ENCODE data around the gene PDE6A. TPM values are rescaled to one million over a fixed set of nuclear protein-coding genes. Genes with fewer than 3 reads are reported as not detected.

Gene PDE6A
- total and polyA plus RNA-seq, 9 of the 15 experiments (the other 6 are each of a cell fraction or from before 2014, with no cell fraction given) = 0.01 to 0.04 (median 0.01) TPM; not detected in 6

DNA sequence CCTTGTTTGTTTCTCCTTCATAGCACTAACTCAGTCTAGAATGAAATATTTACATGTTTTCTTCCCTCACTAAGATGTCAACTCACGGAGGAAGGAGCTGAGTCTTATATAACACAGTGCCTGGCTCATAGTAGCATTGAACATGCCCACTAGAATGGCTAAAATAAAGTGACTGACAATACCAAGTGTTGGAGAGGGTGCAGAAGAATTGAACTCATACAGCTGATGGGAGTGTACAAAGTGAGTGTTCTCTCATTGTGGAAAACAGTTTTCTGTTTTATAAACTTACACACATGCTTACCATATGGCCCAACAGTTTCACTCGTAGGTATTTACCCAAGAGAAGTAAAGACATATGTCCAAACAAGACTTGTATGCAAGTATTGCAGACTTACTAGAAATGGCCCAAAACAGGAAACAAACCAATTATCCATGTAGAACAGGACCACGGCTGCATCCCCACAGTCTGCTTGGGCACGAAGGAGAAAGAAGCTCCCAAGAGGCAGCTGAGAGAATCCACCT lies 127.0 kb downstream of the PDE6A start:
- FAIRE-seq (no peak), ATAC-seq (no peak), DNase-seq (ENCODE audit: extremely low read depth in 1 of 4, low spot score in 3 of 4) (no peak)
- Histone ChIP-seq H3K9me3 (replicated peaks; ENCODE audit: control insufficient read depth, insufficient read depth, low read depth, low read length) (no peaks in the 10 kb centered on the region), H3K27me3 (ENCODE audit: control insufficient read depth in 2 of 2, insufficient read depth in 2 of 2, low read length in 2 of 2) (no peaks in the 10 kb centered on the region), H2AFZ (ENCODE audit: low read depth, low read length) (no peak overlapping the region), H4K20me1 (replicated peaks; ENCODE audit: control insufficient read depth, insufficient read depth, low read length) (peaks cover 6% of the 10 kb centered on the region; the same call in 1 of the 2 replicates), H3K79me2 (ENCODE audit: control insufficient read depth, insufficient read depth, low read length) (peaks cover 66% of the 10 kb centered on the region), H3K4me1 (replicated peaks in 1 of 2; ENCODE audit: control insufficient read depth in 2 of 2, insufficient read depth in 2 of 2, low read length in 2 of 2) (peaks cover 8 to 15% of the 10 kb centered on the region in 2 experiments; a peak in 3 of 5 replicates), H3K4me3 (no peak overlapping the region), H3K4me2 (ENCODE audit: insufficient read depth, low read length) (no peak overlapping the region), H3K9me1 (ENCODE audit: control insufficient read depth, insufficient read depth, low read length) (peaks cover 3% of the 10 kb centered on the region), H3K27ac (ENCODE audit: extremely low read depth, low read depth, low read length) (no peak overlapping the region), H3K9ac (ENCODE audit: insufficient read depth in 1 of 2, low read depth in 2 of 2, low read length in 2 of 2) (no peak overlapping the region), H3K36me3 (ENCODE audit: control insufficient read depth, insufficient read depth, low read length) (peaks cover 46% of the 10 kb centered on the region; the same call in 2 of the 3 replicates)
- POLR2A ChIA-PET = interaction anchor here (0.7 kb wide), 1 partner anchor 12 kb away, joined by 4 read pairs; no protein-coding TSS in a partner anchor
- intact Hi-C loops (cut with micrococcal nuclease) = no loop called here
- WGBS (ENCODE audit: insufficient coverage, low coverage, missing lambda C conversion rate) = 75% methylated on average over 4 of the region's 4 CpGs
- no TSS peak for BruUV-seq (replicated peaks)
- in situ Hi-C loops (cut with MboI) = no loop called here
- TF ChIP-seq GATA2 (CRISPR knock-in tag; IDR thresholded peaks at IDR 0.05) (no peak), JUNB (CRISPR knock-in tag; conservative IDR thresholded peaks at IDR 0.05) (no peak)
- TF ChIP-seq, protein P1, sequence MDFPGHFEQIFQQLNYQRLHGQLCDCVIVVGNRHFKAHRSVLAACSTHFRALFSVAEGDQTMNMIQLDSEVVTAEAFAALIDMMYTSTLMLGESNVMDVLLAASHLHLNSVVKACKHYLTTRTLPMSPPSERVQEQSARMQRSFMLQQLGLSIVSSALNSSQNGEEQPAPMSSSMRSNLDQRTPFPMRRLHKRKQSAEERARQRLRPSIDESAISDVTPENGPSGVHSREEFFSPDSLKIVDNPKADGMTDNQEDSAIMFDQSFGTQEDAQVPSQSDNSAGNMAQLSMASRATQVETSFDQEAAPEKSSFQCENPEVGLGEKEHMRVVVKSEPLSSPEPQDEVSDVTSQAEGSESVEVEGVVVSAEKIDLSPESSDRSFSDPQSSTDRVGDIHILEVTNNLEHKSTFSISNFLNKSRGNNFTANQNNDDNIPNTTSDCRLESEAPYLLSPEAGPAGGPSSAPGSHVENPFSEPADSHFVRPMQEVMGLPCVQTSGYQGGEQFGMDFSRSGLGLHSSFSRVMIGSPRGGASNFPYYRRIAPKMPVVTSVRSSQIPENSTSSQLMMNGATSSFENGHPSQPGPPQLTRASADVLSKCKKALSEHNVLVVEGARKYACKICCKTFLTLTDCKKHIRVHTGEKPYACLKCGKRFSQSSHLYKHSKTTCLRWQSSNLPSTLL (IDR thresholded peaks at IDR 0.05) = no peak
- TF ChIP-seq, protein P2, sequence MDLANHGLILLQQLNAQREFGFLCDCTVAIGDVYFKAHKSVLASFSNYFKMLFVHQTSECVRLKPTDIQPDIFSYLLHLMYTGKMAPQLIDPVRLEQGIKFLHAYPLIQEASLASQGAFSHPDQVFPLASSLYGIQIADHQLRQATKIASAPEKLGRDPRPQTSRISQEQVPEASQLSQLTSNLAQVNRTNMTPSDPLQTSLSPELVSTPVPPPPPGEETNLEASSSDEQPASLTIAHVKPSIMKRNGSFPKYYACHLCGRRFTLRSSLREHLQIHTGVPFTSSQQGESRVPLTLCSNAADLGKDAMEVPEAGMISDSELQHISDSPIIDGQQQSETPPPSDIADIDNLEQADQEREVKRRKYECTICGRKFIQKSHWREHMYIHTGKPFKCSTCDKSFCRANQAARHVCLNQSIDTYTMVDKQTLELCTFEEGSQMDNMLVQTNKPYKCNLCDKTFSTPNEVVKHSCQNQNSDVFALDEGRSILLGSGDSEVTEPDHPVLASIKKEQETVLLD (IDR thresholded peaks at IDR 0.05) = no peak
- CTCF ChIA-PET (ENCODE audit: low intra/inter-chr PET ratio) = no interaction called here
